GM12878 (cell line): Measurements from ENCODE around the gene HSPA1B.

Source experiments
- BCL3 ChIP-seq: IDR thresholded peaks from 2 replicates; pipeline ENCODE4 v1.6.1; 2011; ENCODE audit warnings: borderline replicate concordance, low read depth, mild to moderate bottlenecking, moderate library complexity, low read length; ENCODE audit not compliant: insufficient read depth, poor library complexity, severe bottlenecking
- CTCF ChIP-seq, 3 experiments: IDR thresholded peaks in 2 of 3; conservative IDR thresholded peaks in 1 of 3; 2 replicates each; pipeline ENCODE4 v1.5.1; 2011; ENCODE audit warnings: low read depth in 3 of 3, low read length in 3 of 3, mild to moderate bottlenecking in 3 of 3, control low read depth in 2 of 3, moderate library complexity in 2 of 3, inconsistent platforms in 1 of 3, mixed read lengths in 1 of 3; ENCODE audit not compliant: control insufficient read depth in 2 of 3, insufficient read depth in 1 of 3; ENCODE audit errors: extremely low read depth in 1 of 3
- HDAC2 ChIP-seq: fragments of 200-600 bp; sonication (generic); IDR thresholded peaks from 2 replicates; pipeline ENCODE4 v1.6.1; 2017
- PAX8 ChIP-seq: fragments of 450-650 bp; IDR thresholded peaks from 2 replicates; pipeline ENCODE4 v1.6.1; 2017; ENCODE audit warnings: mild to moderate bottlenecking, moderate library complexity
- SKIL ChIP-seq: fragments of 450-650 bp; IDR thresholded peaks from 2 replicates; pipeline ENCODE4 v1.6.1; 2017; ENCODE audit warnings: mild to moderate bottlenecking, low read depth, inconsistent platforms; ENCODE audit not compliant: poor library complexity, severe bottlenecking
- ZBED1 ChIP-seq: IDR thresholded peaks from 2 replicates; pipeline ENCODE4 v1.6.1; 2016; ENCODE audit warnings: borderline replicate concordance

- no peak for TF ChIP-seq PAX8
- TF ChIP-seq BCL3: no peak
- TF ChIP-seq SKIL: no peak
- no peak for TF ChIP-seq CTCF (IDR thresholded peaks at IDR 0.05 in 2 of 3, conservative IDR thresholded peaks at IDR 0.05 in 1 of 3; ENCODE audit: control insufficient read depth in 2 of 3, extremely low read depth in 1 of 3, insufficient read depth in 1 of 3, low read depth in 3 of 3, low read length in 3 of 3)
- TF ChIP-seq ZBED1: no peak
- TF ChIP-seq HDAC2: no peak
Measured at GRCh38 chr6:31847276-31847978, 19.9 kb downstream of the HSPA1B start.
